Loucy (cell line): ENCODE measurements around the gene WDR87.

ENCODE experiments used
- H2AFZ ChIP-seq: fragments of 200-600 bp; sonication (generic); 2 replicates; pipeline ENCODE4 v1.6.0; 2016; ENCODE audit warnings: antibody characterized with exemption, mild to moderate bottlenecking, low read length, moderate library complexity
- H3F3A ChIP-seq: fragments of 200-600 bp; 2 replicates; pipeline ENCODE4 v1.6.0; 2016; ENCODE audit warnings: antibody characterized with exemption, low read depth, mild to moderate bottlenecking
- H3K27me3 ChIP-seq: fragments of 200-600 bp; sonication (generic); 2 replicates; pipeline ENCODE4 v1.6.1; 2014; ENCODE audit warnings: low read length, mild to moderate bottlenecking; ENCODE audit not compliant: insufficient read depth, poor library complexity, severe bottlenecking
- H3K36me3 ChIP-seq: fragments of 200-600 bp; sonication (generic); 2 replicates; pipeline ENCODE4 v1.6.1; 2016; ENCODE audit warnings: low read length; ENCODE audit not compliant: insufficient read depth
- H3K4me1 ChIP-seq: fragments of 200-600 bp; sonication (generic); 2 replicates; pipeline ENCODE4 v1.5.1; 2014; ENCODE audit warnings: low read length, mild to moderate bottlenecking; ENCODE audit not compliant: insufficient read depth, poor library complexity, severe bottlenecking
- H3K4me2 ChIP-seq: fragments of 200-600 bp; sonication (generic); 2 replicates; pipeline ENCODE4 v1.6.0; 2014; ENCODE audit warnings: antibody characterized with exemption, low read length, low read depth, mild to moderate bottlenecking; ENCODE audit not compliant: poor library complexity, severe bottlenecking
- H3K4me3 ChIP-seq: fragments of 200-600 bp; sonication (generic); 2 replicates; pipeline ENCODE4 v1.5.1; 2014; ENCODE audit warnings: low read length, mild to moderate bottlenecking, mixed read lengths; ENCODE audit not compliant: poor library complexity, severe bottlenecking
- H3K79me2 ChIP-seq: fragments of 200-600 bp; sonication (generic); 2 replicates; pipeline ENCODE4 v1.6.1; 2014; ENCODE audit warnings: low read length; ENCODE audit not compliant: insufficient read depth
- H3K9ac ChIP-seq: fragments of 200-600 bp; sonication (generic); 2 replicates; pipeline ENCODE4 v1.6.0; 2014; ENCODE audit warnings: mild to moderate bottlenecking, low read depth, low read length, moderate library complexity; ENCODE audit not compliant: poor library complexity, severe bottlenecking
- H3K9me2 ChIP-seq: fragments of 200-600 bp; sonication (generic); replicated peaks from 2 replicates; pipeline ENCODE4 v1.6.1; 2016; ENCODE audit warnings: low read depth, low read length, mixed read lengths
- H3K9me3 ChIP-seq: fragments of 200-600 bp; sonication (generic); 2 replicates; pipeline ENCODE4 v1.6.1; 2014; ENCODE audit warnings: mild to moderate bottlenecking, antibody characterized with exemption, low read length, low read depth; ENCODE audit not compliant: insufficient read depth
- H4K20me1 ChIP-seq: fragments of 200-600 bp; sonication (generic); 2 replicates; pipeline ENCODE4 v1.6.0; 2014; ENCODE audit warnings: antibody characterized with exemption, low read length, mild to moderate bottlenecking; ENCODE audit not compliant: insufficient read depth, poor library complexity, severe bottlenecking
- EZH2phosphoT487 ChIP-seq: fragments of 200-600 bp; IDR thresholded peaks from 2 replicates; pipeline ENCODE4 v1.6.1; 2018; ENCODE audit warnings: antibody characterized with exemption, mild to moderate bottlenecking, moderate library complexity, borderline replicate concordance
- TF ChIP-seq, protein P1 (sequence below): fragments of 200-600 bp; sonication (generic); conservative IDR thresholded peaks from 2 replicates; pipeline ENCODE4 v1.5.1; 2014; ENCODE audit warnings: mild to moderate bottlenecking, antibody characterized with exemption, low read length

Gene WDR87

DNA sequence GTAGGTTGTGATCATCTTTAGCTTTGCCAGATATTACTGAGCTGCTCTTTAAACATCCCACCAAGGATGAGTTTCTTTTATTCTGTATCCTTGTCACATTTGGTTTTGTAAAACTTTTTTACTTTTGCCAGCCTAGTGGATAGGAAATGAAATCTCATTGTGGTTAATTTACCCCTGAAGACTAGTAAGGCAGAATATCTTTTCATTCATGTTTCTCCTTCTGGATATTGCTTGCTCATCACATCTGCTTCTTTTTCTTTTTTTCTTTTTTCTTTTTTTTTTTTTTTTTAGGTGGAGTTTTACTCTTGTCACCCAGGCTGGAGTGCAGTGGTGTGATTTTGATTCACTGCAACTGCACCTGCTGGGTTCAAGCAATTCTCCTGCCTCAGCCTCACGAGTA lies 32.0 kb upstream of the WDR87 start:
- H3K9ac ChIP-seq: no peak overlapping the region
- no peaks in the 10 kb centered on the region; the same call in 1 of the 2 replicates for H3K9me3 ChIP-seq
- H3K4me3 ChIP-seq: no peak overlapping the region
- no peaks in the 10 kb centered on the region for H4K20me1 ChIP-seq
- no peak for TF ChIP-seq EZH2phosphoT487
- TF ChIP-seq, protein P1, sequence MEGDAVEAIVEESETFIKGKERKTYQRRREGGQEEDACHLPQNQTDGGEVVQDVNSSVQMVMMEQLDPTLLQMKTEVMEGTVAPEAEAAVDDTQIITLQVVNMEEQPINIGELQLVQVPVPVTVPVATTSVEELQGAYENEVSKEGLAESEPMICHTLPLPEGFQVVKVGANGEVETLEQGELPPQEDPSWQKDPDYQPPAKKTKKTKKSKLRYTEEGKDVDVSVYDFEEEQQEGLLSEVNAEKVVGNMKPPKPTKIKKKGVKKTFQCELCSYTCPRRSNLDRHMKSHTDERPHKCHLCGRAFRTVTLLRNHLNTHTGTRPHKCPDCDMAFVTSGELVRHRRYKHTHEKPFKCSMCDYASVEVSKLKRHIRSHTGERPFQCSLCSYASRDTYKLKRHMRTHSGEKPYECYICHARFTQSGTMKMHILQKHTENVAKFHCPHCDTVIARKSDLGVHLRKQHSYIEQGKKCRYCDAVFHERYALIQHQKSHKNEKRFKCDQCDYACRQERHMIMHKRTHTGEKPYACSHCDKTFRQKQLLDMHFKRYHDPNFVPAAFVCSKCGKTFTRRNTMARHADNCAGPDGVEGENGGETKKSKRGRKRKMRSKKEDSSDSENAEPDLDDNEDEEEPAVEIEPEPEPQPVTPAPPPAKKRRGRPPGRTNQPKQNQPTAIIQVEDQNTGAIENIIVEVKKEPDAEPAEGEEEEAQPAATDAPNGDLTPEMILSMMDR: no peak
- H2AFZ ChIP-seq: no peak overlapping the region
- no peaks in the 10 kb centered on the region for H3K9me2 ChIP-seq
- peaks cover 8% of the 10 kb centered on the region for H3K4me1 ChIP-seq
- no peaks in the 10 kb centered on the region for H3K27me3 ChIP-seq
- H3K4me2 ChIP-seq: no peak overlapping the region
- H3K79me2 ChIP-seq: peaks cover 32% of the 10 kb centered on the region; the same call in 1 of the 2 replicates
- H3K36me3 ChIP-seq: peaks cover 7% of the 10 kb centered on the region; the same call in 1 of the 2 replicates
- no peaks in the 10 kb centered on the region for H3F3A ChIP-seq

DNA sequence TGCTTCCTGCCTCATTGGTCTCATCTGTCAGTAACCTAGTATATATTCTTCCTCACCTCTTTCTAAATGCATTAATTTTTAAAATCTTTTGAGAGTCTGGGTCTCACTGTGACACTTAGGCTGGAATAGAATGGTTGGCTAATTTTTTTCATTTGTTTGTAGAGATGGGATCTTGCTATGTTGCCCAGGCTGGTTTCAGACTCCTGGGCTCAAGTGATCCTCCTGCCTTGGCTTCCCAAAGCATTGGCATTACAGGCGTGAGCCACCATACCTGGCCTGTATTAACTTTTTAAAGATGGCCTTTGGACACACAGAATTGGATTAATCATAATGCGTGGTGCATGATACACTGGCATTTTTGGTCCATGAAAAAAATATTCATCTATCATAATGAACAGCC lies 30.5 kb upstream of the WDR87 start:
- Histone ChIP-seq H3K9ac (no peak overlapping the region), H2AFZ (no peak overlapping the region), H3K36me3 (0 out of 2 replicates have a peak, but pooled peaks cover 5% of the 10 kb centered on the region), H3K4me2 (no peak overlapping the region), H3K9me2 (no peaks in the 10 kb centered on the region), H3K79me2 (peaks cover 35% of the 10 kb centered on the region; the same call in 1 of the 2 replicates), H3K27me3 (no peaks in the 10 kb centered on the region), H4K20me1 (no peaks in the 10 kb centered on the region), H3F3A (no peaks in the 10 kb centered on the region), H3K4me3 (no peak overlapping the region), H3K9me3 (no peaks in the 10 kb centered on the region; the same call in 1 of the 2 replicates), H3K4me1 (peaks cover 10% of the 10 kb centered on the region)
- no peak for TF ChIP-seq EZH2phosphoT487
- TF ChIP-seq, protein P1: no peak

DNA sequence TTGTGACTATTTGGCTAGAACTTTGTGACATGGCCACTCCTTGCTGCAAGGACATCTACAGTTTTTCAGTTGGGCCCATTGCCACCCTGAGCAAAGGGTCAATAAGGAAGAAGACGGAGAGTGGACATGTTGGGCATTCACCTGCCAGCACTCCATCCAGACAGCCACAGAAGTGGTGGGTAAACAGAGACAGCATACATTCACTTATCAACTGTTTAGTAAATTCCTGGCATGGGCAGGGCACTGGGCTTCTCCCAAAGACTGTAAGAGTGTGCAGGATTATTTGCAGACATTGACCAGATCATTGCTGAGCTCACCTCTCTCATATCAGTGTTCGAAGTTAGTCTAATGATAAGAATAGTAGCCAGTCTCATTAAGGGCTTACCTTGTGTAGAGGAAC lies 29.8 kb upstream of the WDR87 start:
- no peak for TF ChIP-seq EZH2phosphoT487
- TF ChIP-seq, protein P1: no peak
- peaks cover 10% of the 10 kb centered on the region for H3K4me1 ChIP-seq
- peaks cover 29% of the 10 kb centered on the region; the same call in 1 of the 2 replicates for H3K79me2 ChIP-seq

More for the DNA sequence above, 29.8 kb upstream of the WDR87 start:
- Histone ChIP-seq H3F3A (no peaks in the 10 kb centered on the region), H3K9ac (no peak overlapping the region), H3K9me2 (no peaks in the 10 kb centered on the region), H3K27me3 (no peaks in the 10 kb centered on the region), H3K36me3 (no peaks in the 10 kb centered on the region), H3K9me3 (no peaks in the 10 kb centered on the region; the same call in 1 of the 2 replicates), H2AFZ (no peak overlapping the region), H3K4me3 (no peak overlapping the region), H4K20me1 (no peaks in the 10 kb centered on the region), H3K4me2 (no peak overlapping the region)
